T-cell (primary cell): ENCODE measurements around the gene GRXCR1. TPM values are rescaled to one million over a fixed set of nuclear protein-coding genes. Genes with fewer than 3 reads are reported as not detected.

ENCODE experiments used
- ATAC-seq, 4 experiments: fragments of 200-7000 bp in 3 of 4; fragments of 150-1000 bp in 1 of 4; cut with Tn5 transposase; replicated peaks in 1 of 4; 1 replicate in 3 of 4; 2 replicates in 1 of 4; pipeline ENCODE4 v1.10.0; 2021; ENCODE audit warnings: moderate library complexity in 3 of 4, mild to moderate bottlenecking in 2 of 4, moderate number of reproducible peaks in 1 of 4
- CTCF ChIA-PET, 2 donors: fragments of 300-600 bp; sonication (Branson Sonifier 250); formaldehyde crosslinking; loops; one replicate each; lab custom pipeline; 2022; ENCODE audit warnings: antibody characterized with exemption in 2 of 2; lab: Charles Lee
- POLR2A ChIA-PET, 2 donors: fragments of 300-600 bp; sonication (Branson Sonifier 250); formaldehyde crosslinking; loops; one replicate each; lab custom pipeline; 2022; ENCODE audit warnings: antibody characterized with exemption in 2 of 2; lab: Charles Lee
- DNase-seq, 35 experiments: peaks; one replicate each; pipeline versions ENCODE4 v3.0.0 to v3.0.0-alpha.2; 2013 to 2023
- H3K27ac ChIP-seq: one replicate; pipeline ENCODE4 v1.5.1; 2013; ENCODE audit warnings: low read length
- H3K27me3 ChIP-seq, 2 experiments: replicated peaks in 1 of 2; 1 replicate in 1 of 2; 2 replicates in 1 of 2; pipeline versions ENCODE4 v1.6.1 to v1.7.0; 2013; ENCODE audit warnings: low read length in 1 of 2, mixed read lengths in 1 of 2; ENCODE audit not compliant: control insufficient read depth in 2 of 2, insufficient read depth in 2 of 2; ENCODE audit errors: extremely low read depth in 1 of 2
- H3K36me3 ChIP-seq, 2 donors: 1 replicate in 1 of 2; 2 replicates in 1 of 2; pipeline versions ENCODE4 v1.6.1 to v1.7.0; 2013; ENCODE audit warnings: low read length in 1 of 2; ENCODE audit not compliant: control insufficient read depth in 2 of 2, insufficient read depth in 1 of 2; ENCODE audit errors: extremely low read depth in 1 of 2
- H3K4me1 ChIP-seq, 2 experiments: 1 replicate in 1 of 2; 2 replicates in 1 of 2; pipeline versions ENCODE4 v1.6.1 to v1.7.0; 2013; ENCODE audit warnings: low read length in 2 of 2, mixed read lengths in 1 of 2; ENCODE audit not compliant: insufficient read depth in 2 of 2, control insufficient read depth in 1 of 2; ENCODE audit errors: extremely low read depth in 1 of 2
- H3K4me3 ChIP-seq, 2 donors: 1 replicate in 1 of 2; 2 replicates in 1 of 2; pipeline versions ENCODE4 v1.5.1 to v1.7.0; 2013; ENCODE audit warnings: mild to moderate bottlenecking in 2 of 2, low read length in 1 of 2, moderate library complexity in 1 of 2; ENCODE audit not compliant: control insufficient read depth in 1 of 2; ENCODE audit errors: extremely low read depth in 1 of 2
- H3K9me3 ChIP-seq: 2 replicates; pipeline ENCODE4 v1.7.0; 2013
- H3K27ac Mint-ChIP-seq, 2 donors: one replicate each; pipeline ENCODE4 v1.8.0; 2020 to 2021; ENCODE audit warnings: mild to moderate bottlenecking in 2 of 2, mixed read lengths in 2 of 2
- H3K27me3 Mint-ChIP-seq, 2 donors: one replicate each; pipeline ENCODE4 v1.8.0; 2021 to 2022; ENCODE audit warnings: mixed read lengths in 2 of 2
- H3K36me3 Mint-ChIP-seq: one replicate; pipeline ENCODE4 v1.8.0; 2021; ENCODE audit warnings: mixed read lengths
- H3K4me1 Mint-ChIP-seq, 3 donors: one replicate each; pipeline ENCODE4 v1.8.0; 2020 to 2022; ENCODE audit warnings: mixed read lengths in 3 of 3, mild to moderate bottlenecking in 1 of 3
- H3K4me3 Mint-ChIP-seq, 3 donors: one replicate each; pipeline ENCODE4 v1.8.0; 2020 to 2022; ENCODE audit warnings: mild to moderate bottlenecking in 3 of 3, mixed read lengths in 3 of 3, moderate library complexity in 3 of 3
- H3K9me3 Mint-ChIP-seq, 3 donors: one replicate each; pipeline ENCODE4 v1.8.0; 2020 to 2022; ENCODE audit warnings: mixed read lengths in 3 of 3
- WGBS: methylation state at CpG from one replicate; pipeline ENCODE4 v1.1.5; 2013; ENCODE audit warnings: missing lambda C conversion rate; ENCODE audit not compliant: insufficient coverage; 5-methylcytosine and 5-hydroxymethylcytosine counted together
- total RNA-seq, 35 experiments: library from RNA in 6 of 35; stranded (reverse) in 6 of 35; fragments of 120-200 nt in 1 of 35; gene quantifications; one replicate each; pipeline versions ENCODE4 v1.2.1 to v1.2.4 and lab custom pipeline; 2013 to 2026

GRXCR1 gene
- total RNA-seq, 5 donors from 2014 or later (not counting 1 experiment from before 2014, with no cell fraction given), result not detected

GRCh38 chr4:42904986-42905385, 12.5 kb downstream of the GRXCR1 start:
- WGBS, result 85% methylated on average over 3 of the region's 5 CpGs
- Histone ChIP-seq H3K9me3 (no peaks in the 10 kb centered on the region), H3K27me3 (no peaks in the 10 kb centered on the region), H3K27ac (no peak overlapping the region), H3K4me3 (no peak overlapping the region), H3K4me1 (no peaks in the 10 kb centered on the region), H3K36me3 (no peaks in the 10 kb centered on the region)
- no peaks in the 10 kb centered on the region for H3K9me3 Mint-ChIP-seq
- H3K27ac Mint-ChIP-seq, result no peak overlapping the region
- POLR2A ChIA-PET, result no interaction called here
- H3K4me3 Mint-ChIP-seq, result no peak overlapping the region
- ATAC-seq (no peak), DNase-seq (no peak)
- H3K27me3 Mint-ChIP-seq, result peaks cover 17 to 22% of the 10 kb centered on the region in 2 donors
- CTCF ChIA-PET, result no interaction called here
- H3K36me3 Mint-ChIP-seq, result no peaks in the 10 kb centered on the region
- no peaks in the 10 kb centered on the region for H3K4me1 Mint-ChIP-seq

DNA sequence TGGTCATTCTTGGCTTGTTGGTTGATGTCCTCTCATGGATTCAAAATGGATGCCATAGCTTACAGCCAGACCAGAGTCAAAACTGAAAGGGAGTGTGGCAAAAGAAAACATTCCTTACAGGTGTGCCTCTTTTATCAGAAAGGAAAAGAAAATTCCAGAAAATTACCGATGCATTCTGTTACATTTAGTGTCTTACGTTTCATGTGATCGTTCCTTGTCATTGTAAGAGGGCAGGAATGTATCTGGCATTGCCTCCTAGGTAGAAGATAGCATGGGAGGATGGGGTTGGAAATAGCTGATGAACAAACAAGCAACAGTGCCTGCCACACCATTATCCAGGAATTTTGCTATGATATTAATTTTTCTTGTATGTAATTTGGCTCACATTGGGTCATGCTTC, 13.1 kb downstream of the GRXCR1 start:
- ATAC-seq, result no peak
- Mint-ChIP-seq H3K4me3 (no peak overlapping the region), H3K36me3 (no peaks in the 10 kb centered on the region), H3K9me3 (no peaks in the 10 kb centered on the region), H3K27ac (no peak overlapping the region), H3K4me1 (no peaks in the 10 kb centered on the region), H3K27me3 (peaks cover 16 to 23% of the 10 kb centered on the region in 2 donors)
- DNase-seq, result no peak
- H3K4me3 ChIP-seq, result no peak overlapping the region
- ChIA-PET POLR2A (no interaction called here), CTCF (no interaction called here)
- no peak overlapping the region for H3K27ac ChIP-seq
- 100% methylated on average over 1 of the region's 3 CpGs for WGBS
- H3K4me1 ChIP-seq, result no peaks in the 10 kb centered on the region
- no peaks in the 10 kb centered on the region for H3K27me3 ChIP-seq
- H3K36me3 ChIP-seq, result no peaks in the 10 kb centered on the region
- no peaks in the 10 kb centered on the region for H3K9me3 ChIP-seq

GRCh38 chr4:42906341-42906740, 13.8 kb downstream of the GRXCR1 start:
- ATAC-seq (no peak), DNase-seq (no peak)
- H3K27ac ChIP-seq, result no peak overlapping the region
- POLR2A ChIA-PET, result no interaction called here
- no peaks in the 10 kb centered on the region for H3K27me3 ChIP-seq
- H3K27me3 Mint-ChIP-seq, result peaks cover 16 to 22% of the 10 kb centered on the region in 2 donors
- H3K4me3 Mint-ChIP-seq, result no peak overlapping the region
- H3K9me3 Mint-ChIP-seq, result no peaks in the 10 kb centered on the region
- no peaks in the 10 kb centered on the region for H3K36me3 ChIP-seq
- H3K27ac Mint-ChIP-seq, result no peak overlapping the region
- H3K4me1 Mint-ChIP-seq, result no peaks in the 10 kb centered on the region
- 100% methylated on average over 1 of the region's 1 CpG for WGBS
- CTCF ChIA-PET, result no interaction called here
- H3K4me3 ChIP-seq, result no peak overlapping the region
- no peaks in the 10 kb centered on the region for H3K4me1 ChIP-seq
- H3K9me3 ChIP-seq, result no peaks in the 10 kb centered on the region
- no peaks in the 10 kb centered on the region for H3K36me3 Mint-ChIP-seq

DNA sequence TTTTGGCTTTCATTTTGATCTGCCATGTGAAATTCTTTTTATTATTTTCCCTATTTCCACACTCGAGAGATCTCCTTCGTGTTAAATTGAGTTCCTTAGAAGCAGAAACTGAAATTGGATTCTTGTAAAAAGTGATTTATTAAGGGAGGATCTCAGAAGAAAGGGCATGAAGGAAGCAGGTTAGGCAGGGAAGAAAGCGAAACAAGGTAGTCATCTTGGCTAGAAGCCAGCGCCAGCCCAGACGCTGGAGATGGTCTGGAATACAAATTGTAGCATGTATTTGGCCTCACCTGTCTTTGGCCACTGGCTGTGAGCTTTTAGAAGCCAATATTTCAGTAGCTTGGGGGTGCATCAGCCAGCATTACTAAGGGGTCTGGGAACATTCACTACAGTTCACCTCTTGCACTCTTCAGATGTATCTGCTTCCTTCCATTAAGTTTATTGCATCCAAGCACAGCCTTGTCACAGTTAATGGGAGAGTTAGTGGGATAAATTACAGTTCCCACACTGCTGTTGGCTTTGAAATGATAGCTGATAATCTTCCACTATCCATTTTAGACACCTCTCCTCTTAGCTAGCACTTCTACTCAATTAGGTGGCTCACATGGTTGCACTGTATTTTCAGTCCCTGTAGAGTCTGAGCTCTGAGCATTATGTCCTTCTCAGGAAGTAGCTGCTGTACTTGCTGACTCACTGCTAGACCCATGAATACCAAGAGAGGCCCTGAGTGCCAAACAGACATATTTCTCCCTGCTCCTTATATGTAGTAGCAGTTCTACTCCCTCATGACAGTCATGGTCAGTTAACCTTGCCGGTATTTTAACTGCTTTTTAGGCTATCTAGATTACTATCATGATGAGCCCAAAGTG, 14.6 kb downstream of the GRXCR1 start:
- H3K27ac Mint-ChIP-seq, result no peak overlapping the region
- H3K4me1 ChIP-seq, result no peaks in the 10 kb centered on the region
- no peaks in the 10 kb centered on the region for H3K36me3 ChIP-seq
- H3K27me3 Mint-ChIP-seq, result peaks cover 16 to 22% of the 10 kb centered on the region in 2 donors
- ATAC-seq (no peak), DNase-seq (no peak)
- no peaks in the 10 kb centered on the region for H3K9me3 ChIP-seq
- H3K27ac ChIP-seq, result no peak overlapping the region
- H3K4me3 ChIP-seq, result no peak overlapping the region
- no peaks in the 10 kb centered on the region for H3K9me3 Mint-ChIP-seq
- CTCF ChIA-PET, result interaction anchor here in 1 of 2 donors (0.5 kb wide), 1 partner anchor 41 kb away, joined by 3 read pairs; no protein-coding TSS in a partner anchor
- H3K27me3 ChIP-seq, result no peaks in the 10 kb centered on the region
- POLR2A ChIA-PET, result no interaction called here
- H3K4me3 Mint-ChIP-seq, result no peak overlapping the region
- H3K4me1 Mint-ChIP-seq, result no peaks in the 10 kb centered on the region
- H3K36me3 Mint-ChIP-seq, result no peaks in the 10 kb centered on the region
- 63% methylated on average over 5 of the region's 6 CpGs for WGBS

- Mint-ChIP-seq H3K27me3 (peaks cover 13 to 17% of the 10 kb centered on the region in 2 donors), H3K9me3 (no peaks in the 10 kb centered on the region), H3K4me1 (no peaks in the 10 kb centered on the region), H3K27ac (no peak overlapping the region), H3K4me3 (no peak overlapping the region), H3K36me3 (no peaks in the 10 kb centered on the region)
- Histone ChIP-seq H3K36me3 (no peaks in the 10 kb centered on the region), H3K4me1 (no peaks in the 10 kb centered on the region), H3K27ac (no peak overlapping the region), H3K27me3 (no peaks in the 10 kb centered on the region), H3K4me3 (no peak overlapping the region), H3K9me3 (no peaks in the 10 kb centered on the region)
- ChIA-PET POLR2A (interaction anchor here in 1 of 2 donors (0.6 kb wide), 1 partner anchor 67 kb away, joined by 3 read pairs; no protein-coding TSS in a partner anchor), CTCF (no interaction called here)
- ATAC-seq (no peak), DNase-seq (no peak)
- no CpG with 5 or more reads among the region's 5 CpGs for WGBS
Measured at GRCh38 chr4:42910459-42910858, 17.9 kb downstream of the GRXCR1 start.

DNA sequence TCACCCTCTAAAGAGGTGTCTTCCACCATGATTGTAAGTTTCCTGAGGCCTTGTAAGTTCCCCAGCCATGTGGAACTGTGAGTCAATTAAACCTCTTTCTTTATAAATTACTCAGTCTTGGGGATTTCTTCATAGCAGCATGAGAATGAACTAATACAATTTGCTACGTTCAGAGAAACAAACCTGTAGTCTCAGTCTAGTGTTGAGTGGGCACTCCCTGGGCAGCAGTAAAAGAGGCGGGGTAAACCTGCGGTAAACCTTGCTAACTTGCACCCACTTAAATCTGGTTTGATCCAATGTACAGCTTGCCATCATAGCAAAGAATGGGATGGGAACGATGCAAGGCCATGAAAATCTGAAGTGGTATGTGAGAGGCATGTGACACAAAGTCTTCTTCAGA, 22.4 kb downstream of the GRXCR1 start:
- POLR2A ChIA-PET, result no interaction called here
- Histone ChIP-seq H3K4me3 (no peak overlapping the region), H3K27ac (no peak overlapping the region), H3K9me3 (no peaks in the 10 kb centered on the region), H3K4me1 (no peaks in the 10 kb centered on the region), H3K36me3 (no peaks in the 10 kb centered on the region), H3K27me3 (no peaks in the 10 kb centered on the region)
- Mint-ChIP-seq H3K36me3 (no peaks in the 10 kb centered on the region), H3K27ac (no peak overlapping the region), H3K9me3 (peaks cover 0 to 6% (median 0%) of the 10 kb centered on the region in 3 donors), H3K4me3 (no peak overlapping the region), H3K27me3 (peaks cover 1 to 11% of the 10 kb centered on the region in 2 donors), H3K4me1 (no peaks in the 10 kb centered on the region)
- no peak for ATAC-seq
- WGBS, result 78% methylated on average over 3 of the region's 4 CpGs
- DNase-seq, result no peak
- CTCF ChIA-PET, result no interaction called here
